Measurements from ENCODE around the gene IQSEC1.
"Not testable (repeated sequence)": the region's sequence is repeated elsewhere in the genome, so short reads cannot be mapped to it uniquely, and the experiment has no call there.

IQSEC1 gene

GRCh38 chr3:12862387-12862786 is 210.8 kb downstream of the IQSEC1 start:
- in situ Hi-C loops (cut with HindIII; ENCODE audit: low sequenced_read_pairs): no loop called here

DNA sequence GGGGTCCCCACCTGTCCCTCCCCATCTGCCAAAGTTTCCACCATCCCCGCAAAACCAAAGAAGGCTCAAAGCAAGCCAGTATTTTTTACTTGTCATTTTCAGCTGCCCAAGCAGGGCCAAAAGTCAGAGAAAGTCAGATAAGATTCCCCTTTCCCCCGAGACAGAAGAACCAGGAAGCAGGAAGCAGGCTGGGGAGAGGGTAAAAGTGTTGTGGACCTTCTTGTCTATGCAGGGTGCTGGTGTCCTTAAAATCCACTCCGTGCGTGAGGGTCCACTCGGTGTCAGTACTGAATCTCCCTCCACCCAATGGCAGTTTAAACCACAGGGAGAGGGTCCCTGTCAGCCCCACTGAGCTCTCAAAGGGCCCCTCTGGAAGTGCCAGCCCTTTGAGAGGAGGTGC is 211.6 kb downstream of the IQSEC1 start:
- in situ Hi-C loops (cut with HindIII; ENCODE audit: low sequenced_read_pairs): no loop called here

DNA sequence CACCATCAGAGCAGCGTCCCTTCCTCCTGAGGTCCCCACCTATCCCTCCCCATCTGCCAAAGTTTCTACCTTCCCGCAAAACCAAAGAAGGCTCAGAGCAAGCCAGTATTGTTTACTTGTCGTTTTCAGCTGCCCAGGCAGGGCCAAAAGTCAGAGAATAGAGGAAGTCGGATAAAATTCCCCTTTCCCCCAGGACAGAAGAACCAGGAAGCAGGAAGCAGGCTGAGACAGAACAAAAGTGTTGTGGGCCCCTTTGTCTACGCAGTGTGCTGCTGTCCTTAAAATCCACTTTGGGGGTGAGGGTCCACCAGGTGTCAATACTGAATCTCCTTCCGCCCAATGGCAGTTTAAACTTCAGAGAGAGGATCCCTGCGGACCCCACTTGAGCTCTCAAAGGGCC is 213.4 kb downstream of the IQSEC1 start:
- in situ Hi-C loops (cut with HindIII; ENCODE audit: low sequenced_read_pairs): no loop called here

DNA sequence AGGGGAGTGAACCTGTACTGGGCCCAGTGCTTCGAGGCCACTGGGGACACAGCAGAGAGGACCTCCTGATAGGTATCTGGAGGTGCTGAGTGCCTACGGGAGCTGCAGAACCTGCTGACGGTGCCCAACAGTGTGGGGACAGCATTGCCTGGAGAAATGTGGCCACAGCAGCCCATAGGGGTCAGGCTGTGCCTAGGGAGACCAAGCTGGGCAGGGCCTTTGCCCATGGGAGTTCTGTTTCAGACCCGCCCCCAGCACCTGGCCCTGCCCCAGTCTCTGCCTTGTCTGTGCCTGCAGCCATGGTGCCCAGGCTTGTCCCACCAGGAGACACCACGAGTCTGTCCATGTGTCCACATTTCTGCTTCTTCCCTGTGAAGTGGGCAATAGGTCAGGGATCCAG is 216.6 kb downstream of the IQSEC1 start:
- in situ Hi-C loops (cut with HindIII; ENCODE audit: low sequenced_read_pairs): no loop called here

DNA sequence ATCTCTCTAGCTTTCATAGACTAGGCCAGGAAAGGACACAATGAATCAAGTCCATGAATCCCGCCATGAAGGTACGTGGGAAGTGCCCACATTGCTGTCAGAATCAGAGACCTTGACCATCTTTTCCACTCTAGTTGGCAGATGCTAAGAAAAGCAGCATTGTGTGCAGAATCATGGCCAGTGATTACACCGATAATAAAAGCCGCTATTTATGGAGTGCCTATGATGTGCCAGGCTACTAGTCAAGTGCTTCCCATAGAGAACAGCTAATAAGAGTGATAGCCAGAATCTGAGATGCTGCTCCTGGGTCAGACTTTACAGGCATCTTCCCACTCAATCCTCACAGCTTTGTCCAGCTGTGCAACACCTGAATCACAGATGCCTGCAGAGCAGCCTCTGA is 218.7 kb downstream of the IQSEC1 start:
- in situ Hi-C loops (cut with HindIII; ENCODE audit: low sequenced_read_pairs): no loop called here

- in situ Hi-C loops (cut with HindIII; ENCODE audit: low sequenced_read_pairs): not testable (repeated sequence)
Observed at GRCh38 chr3:12853847-12854246, 219.4 kb downstream of the IQSEC1 start.

DNA sequence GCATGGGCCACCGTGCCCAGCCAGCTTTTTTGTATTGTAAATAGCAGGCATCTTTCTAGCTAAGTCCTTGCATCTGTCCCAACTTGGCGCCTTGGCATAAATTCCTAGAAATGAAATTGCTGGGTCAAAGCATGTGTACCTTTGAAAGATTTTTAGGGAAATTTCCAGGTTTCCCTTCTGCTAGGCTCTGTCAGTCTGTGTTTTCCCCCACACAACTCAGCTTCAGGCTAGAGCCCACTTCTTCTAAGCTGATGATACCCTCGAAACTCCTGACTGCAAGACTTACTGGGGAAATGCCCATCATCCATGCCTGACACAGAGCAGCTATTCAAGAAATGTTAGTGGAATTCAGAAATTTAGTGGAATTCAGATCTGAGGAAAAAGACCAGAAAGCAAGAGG is 221.0 kb downstream of the IQSEC1 start:
- in situ Hi-C loops (cut with HindIII; ENCODE audit: low sequenced_read_pairs): no loop called here
